ENCODE data around the gene TUBGCP2. TPM values are rescaled to one million over a fixed set of nuclear protein-coding genes. Genes with fewer than 3 reads are reported as not detected.

The TUBGCP2 gene
- total RNA-seq, 1 donor from 2014 or later, result 70.6 TPM

DNA sequence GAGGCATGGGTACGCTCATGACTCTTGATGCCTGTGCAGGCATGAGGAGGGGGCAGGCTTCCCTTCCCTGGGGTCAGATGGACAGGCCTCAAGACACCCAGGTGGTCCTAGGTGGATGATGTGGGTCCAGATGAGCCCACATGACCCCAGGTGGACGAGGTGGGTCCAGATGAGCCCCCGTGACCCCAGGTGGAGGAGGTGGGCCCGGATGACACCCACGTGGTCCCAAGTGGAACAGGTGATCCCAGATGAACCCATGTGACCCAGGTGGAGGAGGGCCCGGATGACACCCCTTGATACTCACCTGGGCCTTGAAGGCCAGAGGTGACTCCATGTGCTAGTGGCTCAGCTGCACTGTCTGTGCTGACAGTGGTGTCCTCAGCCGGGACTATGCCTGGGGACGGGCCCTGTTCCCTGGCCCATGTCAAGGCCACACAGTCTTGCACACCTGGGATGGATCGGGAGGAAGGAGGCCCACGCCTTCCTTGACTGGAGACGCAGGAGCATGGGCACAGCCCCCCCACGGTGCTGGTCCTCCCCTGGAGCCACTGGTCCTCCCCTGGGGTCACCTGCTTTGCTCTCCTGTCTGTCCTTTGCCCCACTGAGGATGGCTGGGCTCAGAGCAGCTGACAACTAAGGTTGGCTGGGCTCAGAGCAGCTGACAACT, 41.7 kb upstream of the TUBGCP2 start:
- Mint-ChIP-seq H3K4me3 (no peak overlapping the region), H3K27ac (no peak overlapping the region), H3K4me1 (no peaks in the 10 kb centered on the region), H3K9me3 (no peaks in the 10 kb centered on the region), H3K36me3 (ENCODE audit: low read depth) (no peaks in the 10 kb centered on the region), H3K27me3 (peaks cover 4% of the 10 kb centered on the region)
- intact Hi-C loops (cut with micrococcal nuclease), result no loop called here
- DNase-seq, result no peak

DNA sequence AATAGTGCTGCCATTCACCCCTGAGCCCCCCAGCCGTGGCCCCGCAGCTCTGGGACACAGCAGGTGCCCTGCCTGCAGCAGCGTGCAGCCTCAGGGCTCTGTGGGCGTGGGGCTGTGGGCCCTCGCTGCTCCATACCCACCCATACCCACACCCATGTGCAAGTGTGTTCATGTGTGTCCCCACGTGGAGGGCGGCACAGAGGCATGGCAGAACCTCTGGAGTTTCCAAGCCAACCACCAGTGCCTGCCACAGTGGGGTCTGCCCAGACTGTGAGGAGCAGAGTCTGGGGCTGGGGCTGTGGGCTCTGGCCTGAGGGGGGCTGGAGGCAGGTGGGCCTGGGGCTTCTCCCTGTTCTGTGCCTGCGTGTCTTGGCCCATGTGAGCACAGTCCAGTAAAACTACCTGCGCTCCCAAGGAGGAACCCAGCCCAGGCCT, 40.9 kb upstream of the TUBGCP2 start:
- intact Hi-C loops (cut with micrococcal nuclease), result no loop called here
- H3K4me1 Mint-ChIP-seq, result no peaks in the 10 kb centered on the region

DNA sequence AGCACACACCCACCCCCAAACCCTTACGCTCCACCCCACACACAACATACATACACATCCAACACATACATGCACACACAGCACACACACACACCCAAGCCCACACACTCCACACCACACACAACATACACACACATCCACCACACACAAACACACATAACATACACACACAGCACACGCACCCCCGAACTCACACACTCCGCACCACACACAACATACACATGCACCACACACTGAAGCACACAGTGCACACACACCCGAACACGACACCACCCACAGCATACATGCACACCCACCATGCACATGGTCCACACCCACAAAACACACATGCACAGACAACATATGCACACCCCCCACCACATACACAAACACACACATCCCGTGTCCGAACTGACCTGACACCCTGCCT, 40.5 kb upstream of the TUBGCP2 start:
- H3K4me1 Mint-ChIP-seq, result no peaks in the 10 kb centered on the region

More for the DNA sequence above, 40.9 kb upstream of the TUBGCP2 start:
- Mint-ChIP-seq H3K9me3 (no peaks in the 10 kb centered on the region), H3K27ac (no peak overlapping the region), H3K4me3 (no peak overlapping the region), H3K27me3 (peaks cover 8% of the 10 kb centered on the region), H3K36me3 (ENCODE audit: low read depth) (no peaks in the 10 kb centered on the region)
- no peak for DNase-seq

DNA sequence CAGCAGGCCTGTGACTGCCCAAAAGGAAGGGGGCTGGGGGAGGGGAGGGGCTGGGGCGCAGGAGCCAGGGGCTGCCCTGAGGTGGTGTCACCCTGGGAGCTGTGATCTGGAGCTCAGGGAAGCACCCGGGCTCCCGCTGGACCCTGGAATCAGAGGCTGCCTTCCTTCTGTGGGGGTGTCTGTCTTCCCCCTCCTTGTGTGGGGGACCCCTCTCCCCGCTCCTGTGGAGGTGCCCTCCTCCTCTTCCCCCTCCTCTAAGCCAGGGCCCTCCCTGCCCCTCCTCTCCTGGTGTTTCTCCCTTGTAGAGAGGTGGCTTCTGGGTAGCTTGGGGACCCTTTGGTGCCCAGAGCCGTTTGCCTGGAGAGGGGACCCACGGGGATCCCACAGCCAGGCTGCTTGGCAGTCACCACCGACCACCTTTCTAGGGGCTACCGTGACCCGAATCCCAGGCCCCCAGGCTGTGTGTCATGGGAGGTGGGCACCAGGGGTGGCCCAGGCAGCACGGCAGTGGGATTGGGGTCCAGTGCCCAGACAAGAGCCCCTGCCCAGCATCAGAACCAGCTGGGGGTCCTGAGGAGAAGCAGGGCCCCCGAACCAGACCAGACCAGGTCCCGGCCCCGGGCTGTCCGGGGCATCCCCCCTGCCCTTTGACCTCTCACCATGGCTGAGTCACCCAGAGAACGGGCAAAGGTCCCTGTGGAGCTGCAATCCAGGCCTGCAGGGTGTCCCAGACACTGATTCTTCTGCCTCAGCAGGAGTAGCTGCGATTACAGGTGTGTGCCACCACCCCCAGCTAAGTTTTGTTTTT, 39.2 kb upstream of the TUBGCP2 start:
- Mint-ChIP-seq H3K4me1 (peaks cover 3% of the 10 kb centered on the region), H3K9me3 (no peaks in the 10 kb centered on the region), H3K27me3 (peaks cover 12% of the 10 kb centered on the region), H3K27ac (no peak overlapping the region), H3K36me3 (ENCODE audit: low read depth) (no peaks in the 10 kb centered on the region), H3K4me3 (no peak overlapping the region)
- DNase-seq, result no peak
- intact Hi-C loops (cut with micrococcal nuclease), result no loop called here

More for the DNA sequence above, 40.5 kb upstream of the TUBGCP2 start:
- H3K27me3 Mint-ChIP-seq, result peaks cover 8% of the 10 kb centered on the region
- no peak overlapping the region for H3K27ac Mint-ChIP-seq
- no peak overlapping the region for H3K4me3 Mint-ChIP-seq
- no peaks in the 10 kb centered on the region for H3K9me3 Mint-ChIP-seq
- intact Hi-C loops (cut with micrococcal nuclease), result no loop called here
- DNase-seq, result no peak
- no peaks in the 10 kb centered on the region for H3K36me3 Mint-ChIP-seq (ENCODE audit: low read depth)

- H3K36me3 Mint-ChIP-seq (ENCODE audit: low read depth), result no peaks in the 10 kb centered on the region
- no peaks in the 10 kb centered on the region for H3K9me3 Mint-ChIP-seq
- H3K27ac Mint-ChIP-seq, result no peak overlapping the region
- peaks cover 3% of the 10 kb centered on the region for H3K4me1 Mint-ChIP-seq
- H3K4me3 Mint-ChIP-seq, result no peak overlapping the region
- no peak for DNase-seq
- H3K27me3 Mint-ChIP-seq, result peaks cover 18% of the 10 kb centered on the region
- intact Hi-C loops (cut with micrococcal nuclease), result no loop called here
Observed at GRCh38 chr10:133346413-133346812, 37.7 kb upstream of the TUBGCP2 start.

DNA sequence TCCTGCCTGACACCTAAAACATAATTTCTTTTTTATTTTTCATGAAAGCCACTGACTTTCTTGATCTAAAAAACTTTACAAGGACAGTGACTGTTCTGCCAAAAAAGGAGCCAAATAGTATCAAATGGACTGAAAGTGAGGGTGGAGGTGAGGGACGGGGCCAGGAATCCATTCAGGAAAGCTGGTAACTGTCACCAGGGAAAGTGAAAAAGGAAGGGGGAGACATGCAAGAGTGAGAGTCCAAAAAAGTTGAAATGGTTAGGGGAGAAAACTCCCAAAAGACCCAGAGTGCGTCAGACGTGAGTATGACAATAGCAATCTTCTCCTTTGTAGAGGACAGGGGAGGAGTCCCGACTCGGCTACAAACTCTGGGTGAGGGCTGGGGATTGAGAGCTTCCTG, 35.6 kb upstream of the TUBGCP2 start:
- H3K36me3 Mint-ChIP-seq (ENCODE audit: low read depth), result no peaks in the 10 kb centered on the region

GRCh38 chr10:133343558-133343957, 34.9 kb upstream of the TUBGCP2 start:
- Mint-ChIP-seq H3K27me3 (peaks cover 18% of the 10 kb centered on the region), H3K36me3 (ENCODE audit: low read depth) (no peaks in the 10 kb centered on the region), H3K9me3 (no peaks in the 10 kb centered on the region), H3K4me3 (no peak overlapping the region), H3K4me1 (peaks cover 3% of the 10 kb centered on the region), H3K27ac (no peak overlapping the region)
- DNase-seq, result no peak
- intact Hi-C loops (cut with micrococcal nuclease), result no loop called here

More for the DNA sequence above, 35.6 kb upstream of the TUBGCP2 start:
- H3K4me1 Mint-ChIP-seq, result peaks cover 3% of the 10 kb centered on the region
- intact Hi-C loops (cut with micrococcal nuclease), result no loop called here
- peaks cover 18% of the 10 kb centered on the region for H3K27me3 Mint-ChIP-seq
- no peak for DNase-seq
- H3K27ac Mint-ChIP-seq, result no peak overlapping the region
- no peak overlapping the region for H3K4me3 Mint-ChIP-seq
- no peaks in the 10 kb centered on the region for H3K9me3 Mint-ChIP-seq

DNA sequence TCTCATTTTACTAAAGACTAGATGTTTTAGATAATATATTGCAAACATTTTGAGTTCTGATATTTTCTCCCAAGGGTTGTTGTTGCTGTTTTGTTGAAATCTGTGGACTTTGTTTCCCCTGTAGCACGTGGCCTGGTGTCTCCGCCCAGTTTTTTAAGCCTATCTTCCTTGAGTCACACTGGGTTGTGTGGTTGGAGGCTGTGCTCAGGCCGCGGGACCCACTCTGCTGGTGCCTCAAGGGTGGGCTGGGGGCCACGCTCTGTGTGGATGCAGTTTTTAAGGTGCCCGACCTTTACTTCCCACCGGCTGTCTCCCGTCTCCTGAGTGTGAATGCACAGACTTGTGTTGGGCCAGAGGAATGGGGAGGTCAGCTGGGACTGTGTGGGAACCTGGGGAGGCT, 34.3 kb upstream of the TUBGCP2 start:
- DNase-seq, result no peak
- H3K27ac Mint-ChIP-seq, result no peak overlapping the region
- H3K9me3 Mint-ChIP-seq, result no peaks in the 10 kb centered on the region
- peaks cover 18% of the 10 kb centered on the region for H3K27me3 Mint-ChIP-seq
- intact Hi-C loops (cut with micrococcal nuclease), result no loop called here
- no peaks in the 10 kb centered on the region for H3K36me3 Mint-ChIP-seq (ENCODE audit: low read depth)
- H3K4me1 Mint-ChIP-seq, result peaks cover 3% of the 10 kb centered on the region
- H3K4me3 Mint-ChIP-seq, result no peak overlapping the region

- Mint-ChIP-seq H3K36me3 (ENCODE audit: low read depth) (no peaks in the 10 kb centered on the region), H3K27ac (no peak overlapping the region), H3K27me3 (peaks cover 18% of the 10 kb centered on the region), H3K4me3 (no peak overlapping the region), H3K9me3 (no peaks in the 10 kb centered on the region), H3K4me1 (peaks cover 3% of the 10 kb centered on the region)
- DNase-seq, result no peak
- intact Hi-C loops (cut with micrococcal nuclease), result no loop called here
Observed at GRCh38 chr10:133341983-133342382, 33.3 kb upstream of the TUBGCP2 start.

DNA sequence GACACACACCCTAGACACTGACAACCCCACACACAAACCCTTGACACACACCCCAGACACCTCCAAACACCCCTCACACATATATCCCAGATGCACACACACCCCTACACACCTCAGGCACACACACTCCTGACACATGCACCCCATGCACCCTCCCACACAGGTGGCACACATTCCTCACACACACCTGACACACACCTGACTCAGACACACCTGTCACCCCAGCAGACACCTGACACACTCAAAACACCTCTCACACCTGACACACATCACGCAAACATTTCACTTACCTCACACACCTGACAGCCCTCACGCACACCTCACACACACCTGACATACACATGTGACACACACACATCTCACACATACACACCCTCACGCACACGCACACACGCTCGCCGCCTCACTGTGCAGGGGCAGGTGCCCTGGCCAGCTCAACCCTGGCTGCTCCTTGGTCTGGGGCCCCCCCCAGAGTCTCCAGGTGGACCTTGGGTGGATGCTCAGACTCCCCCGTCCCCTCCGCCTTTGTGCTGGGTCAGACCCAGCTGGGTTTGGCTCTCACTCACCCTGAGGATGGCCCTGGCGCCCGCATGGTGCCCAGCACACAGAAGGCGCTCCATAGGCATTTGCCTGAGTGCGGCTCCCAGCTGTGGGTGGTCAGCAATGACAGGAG, 31.2 kb upstream of the TUBGCP2 start:
- Mint-ChIP-seq H3K27ac (no peak overlapping the region), H3K4me3 (no peak overlapping the region), H3K4me1 (peaks cover 3% of the 10 kb centered on the region), H3K27me3 (peaks cover 13% of the 10 kb centered on the region), H3K9me3 (no peaks in the 10 kb centered on the region), H3K36me3 (ENCODE audit: low read depth) (no peaks in the 10 kb centered on the region)
- intact Hi-C loops (cut with micrococcal nuclease), result no loop called here
- no peak for DNase-seq

DNA sequence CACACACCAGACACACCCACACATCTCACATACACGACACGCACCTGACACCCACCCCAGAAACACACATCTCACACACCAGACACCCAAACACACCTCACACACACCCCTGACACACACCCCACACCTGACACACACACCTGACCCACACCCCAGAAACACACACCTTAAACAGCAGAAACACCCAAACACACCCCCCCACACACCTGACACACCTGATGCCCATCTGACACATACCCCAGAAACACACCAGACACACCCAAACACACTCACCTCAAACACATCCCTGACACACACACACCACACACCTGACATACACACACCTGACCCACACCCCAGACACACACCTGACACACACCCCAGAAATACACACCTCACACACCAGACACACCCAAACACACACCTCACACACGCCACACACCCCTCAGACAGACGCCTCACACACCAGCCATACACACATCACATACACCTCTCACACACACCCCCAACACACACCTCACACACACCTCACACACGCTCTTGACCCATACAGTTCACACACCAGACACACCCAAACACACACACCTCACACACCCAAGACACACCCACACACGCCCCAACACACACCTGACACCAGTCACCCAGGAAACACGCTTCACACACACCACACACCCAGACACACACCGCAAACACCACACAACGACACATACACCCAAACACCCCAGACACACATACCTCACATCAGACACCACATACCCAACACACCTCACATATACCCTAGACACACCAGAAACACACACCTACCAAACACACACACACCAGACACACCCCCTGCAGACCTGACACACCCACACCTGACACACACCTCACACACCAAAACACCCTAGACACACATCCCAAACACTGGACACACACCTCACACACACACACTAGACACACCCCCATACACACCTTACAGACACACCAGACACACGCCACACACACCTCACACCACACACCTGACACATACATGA, 29.7 kb upstream of the TUBGCP2 start:
- H3K36me3 Mint-ChIP-seq (ENCODE audit: low read depth), result no peaks in the 10 kb centered on the region
- no peak overlapping the region for H3K4me3 Mint-ChIP-seq
- H3K27ac Mint-ChIP-seq, result no peak overlapping the region
- peaks cover 20% of the 10 kb centered on the region for H3K27me3 Mint-ChIP-seq
- H3K9me3 Mint-ChIP-seq, result no peaks in the 10 kb centered on the region
- intact Hi-C loops (cut with micrococcal nuclease), result no loop called here
- peaks cover 7% of the 10 kb centered on the region for H3K4me1 Mint-ChIP-seq
- no peak for DNase-seq

DNA sequence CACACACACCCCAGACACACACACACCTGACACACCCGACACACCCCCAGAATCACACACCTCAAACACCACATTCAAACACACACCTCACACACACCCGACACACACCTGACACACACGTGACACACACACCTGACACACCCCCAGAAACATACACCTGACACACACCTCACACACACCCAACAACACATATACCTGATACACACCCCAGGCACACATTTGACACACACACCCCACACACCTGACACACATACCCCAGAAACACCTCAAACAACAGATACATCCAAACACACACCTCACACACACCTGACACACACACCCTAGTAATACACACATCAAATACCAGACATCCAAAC, 28.7 kb upstream of the TUBGCP2 start:
- Mint-ChIP-seq H3K27me3 (peaks cover 25% of the 10 kb centered on the region), H3K9me3 (no peaks in the 10 kb centered on the region), H3K4me1 (peaks cover 5% of the 10 kb centered on the region), H3K36me3 (ENCODE audit: low read depth) (no peaks in the 10 kb centered on the region), H3K4me3 (no peak overlapping the region), H3K27ac (no peak overlapping the region)
- intact Hi-C loops (cut with micrococcal nuclease), result no loop called here
- DNase-seq, result no peak

DNA sequence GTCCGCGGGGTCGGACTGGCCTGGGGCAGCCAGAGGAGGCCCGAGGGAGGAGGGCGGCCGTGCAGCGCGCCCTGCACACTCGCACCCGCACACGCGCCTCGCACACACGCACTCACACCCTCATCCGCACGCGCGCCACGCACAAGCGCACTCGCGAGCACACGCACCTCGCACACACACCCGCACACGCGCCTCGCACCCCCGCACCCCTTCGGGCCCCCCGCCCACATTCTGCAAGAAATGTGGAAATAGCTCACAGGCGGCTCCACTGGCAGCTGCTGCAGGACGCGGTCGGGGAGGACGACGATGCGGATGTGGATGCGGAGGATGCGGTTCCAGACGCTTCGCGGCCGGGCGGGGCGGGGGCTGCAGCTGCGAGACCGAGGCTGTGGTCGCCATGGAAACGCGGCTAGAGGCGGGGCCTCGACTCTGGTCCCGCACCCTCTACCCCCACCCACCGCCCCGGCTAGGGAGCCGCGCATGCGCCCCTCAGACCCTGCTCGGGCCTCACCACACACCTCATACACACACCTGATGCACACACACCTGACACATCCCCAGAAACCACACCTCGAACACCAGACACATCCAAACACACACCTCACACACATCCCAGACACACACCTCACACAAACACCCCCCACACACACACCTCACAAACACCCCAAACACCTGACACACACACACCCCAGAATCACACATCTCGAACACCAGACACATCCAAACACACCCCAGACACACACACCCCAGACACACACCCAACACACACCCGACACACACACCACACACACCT, 28.1 kb upstream of the TUBGCP2 start, which contains the start of gene CALY:
TSS of gene CALY (minus strand) at position 320 of the 793 bp plus-strand sequence. CDS start 7,907 bp downstream, outside the sequence.
- Mint-ChIP-seq H3K9me3 (no peaks in the 10 kb centered on the region), H3K27ac (no peak within 1 kb of the TSS), H3K4me3 (peak within 1 kb of the TSS; percentile 63), H3K36me3 (ENCODE audit: low read depth) (no peaks in the 10 kb centered on the region), H3K4me1 (peaks cover 5% of the 10 kb centered on the region), H3K27me3 (peaks cover 28% of the 10 kb centered on the region)
- peak; percentile 94 for DNase-seq
- intact Hi-C loops (cut with micrococcal nuclease), result no loop called here
